Right cardiac atrium (tissue), 5 donors: ENCODE data around the gene LIN37. TPM values are rescaled to one million over a fixed set of nuclear protein-coding genes. Genes with fewer than 3 reads are reported as not detected.
"Not testable (repeated sequence)": the region's sequence is repeated elsewhere in the genome, so short reads cannot be mapped to it uniquely, and the experiment has no call there.

ENCODE experiments used
- ATAC-seq, 2 donors: fragments of 200-7000 bp; cut with Tn5 transposase; one replicate each; pipeline versions ENCODE4 v1.8.0 to v1.9.1; 2020; ENCODE audit warnings: moderate library complexity in 2 of 2, mild to moderate bottlenecking in 1 of 2
- DNase-seq, 3 donors: peaks; one replicate each; pipeline ENCODE4 v3.0.0-alpha.2; 2020
- H3K27ac ChIP-seq: one replicate; pipeline ENCODE4 v1.5.1; 2013; ENCODE audit warnings: mild to moderate bottlenecking, low read length, control low read depth, moderate library complexity
- H3K27me3 ChIP-seq: one replicate; pipeline ENCODE4 v1.6.1; 2013; ENCODE audit not compliant: control insufficient read depth, insufficient read depth
- H3K4me1 ChIP-seq: one replicate; pipeline ENCODE4 v1.6.1; 2013; ENCODE audit warnings: low read length; ENCODE audit not compliant: control insufficient read depth, insufficient read depth
- H3K4me3 ChIP-seq: one replicate; pipeline ENCODE4 v1.5.1; 2013; ENCODE audit warnings: low read length, control low read depth
- H3K9me3 ChIP-seq: one replicate; pipeline ENCODE4 v1.6.1; 2013; ENCODE audit warnings: low read length; ENCODE audit not compliant: control insufficient read depth
- WGBS: extraction: QIAGEN DNeasy Blood & Tissue Kit; methylation state at CpG from one replicate; pipeline ENCODE4 v1.1.7; 2013; 5-methylcytosine and 5-hydroxymethylcytosine counted together
- intact Hi-C, 4 donors: fragments of 100-400 bp; cut with DNase I; formaldehyde crosslinking; loops; one replicate each; pipeline versions ENCODE4 v1.11.0 to v1.14.0; 2022 to 2023
- polyA plus RNA-seq: library from polyadenylated mRNA; stranded (reverse); fragments of 200-250 nt; gene quantifications from one replicate; pipeline ENCODE4 v1.2.3, GENCODE V29; 2013
- total RNA-seq, 4 donors: library from RNA; stranded (reverse); fragmentation: NEBNext Ultra II Directional; extraction: Animal tissue kit (Norgen Biotek cat#: 25700); gene quantifications; one replicate each; pipeline ENCODE4 v1.2.1, GENCODE V29; 2021
- donor health status: healthy with polysubstance abuse.
- donor health status: DM: no; HTN: yes; CAD: no.
- donor health status: DM: no; HTN: no; CAD: no.
- donor health status: DM: no; HTN: yes; CAD: no; lungs with severe emphysema.
- donor health status: DM: yes; HTN: yes; CAD: no.

LIN37 gene
- total and polyA plus RNA-seq, 5 donors, result 8.2 to 17.9 (median 10.8) TPM

GRCh38 chr19:35721374-35721773, 27.0 kb upstream of the LIN37 start:
- H3K9me3 ChIP-seq, result no peaks in the 10 kb centered on the region
- no peaks in the 10 kb centered on the region for H3K27me3 ChIP-seq
- no peak overlapping the region for H3K27ac ChIP-seq
- WGBS, result 93% methylated on average over 16 of the region's 16 CpGs
- DNase-seq (peak in 1 of 3 donors; percentile 38), ATAC-seq (no peak)
- H3K4me3 ChIP-seq, result no peak overlapping the region
- intact Hi-C loops, result no loop called here
- H3K4me1 ChIP-seq, result no peaks in the 10 kb centered on the region

- ATAC-seq, result no peak
- H3K27ac ChIP-seq, result no peak overlapping the region
- H3K4me1 ChIP-seq, result no peaks in the 10 kb centered on the region
- H3K27me3 ChIP-seq, result no peaks in the 10 kb centered on the region
- no peaks in the 10 kb centered on the region for H3K9me3 ChIP-seq
- no peak overlapping the region for H3K4me3 ChIP-seq
- intact Hi-C loops, result no loop called here
- 94% methylated on average over 14 of the region's 14 CpGs for WGBS
- DNase-seq, result no peak
These were observed 25.9 kb upstream of the LIN37 start for GRCh38 chr19:35722461-35722860.

GRCh38 chr19:35722897-35723296, 25.5 kb upstream of the LIN37 start:
- H3K4me3 ChIP-seq, result no peak overlapping the region
- H3K27me3 ChIP-seq, result no peaks in the 10 kb centered on the region
- DNase-seq (peak in 1 of 3 donors; percentile 48), ATAC-seq (no peak)
- no peak overlapping the region for H3K27ac ChIP-seq
- H3K9me3 ChIP-seq, result no peaks in the 10 kb centered on the region
- 93% methylated on average over 16 of the region's 16 CpGs for WGBS
- intact Hi-C loops, result no loop called here
- no peaks in the 10 kb centered on the region for H3K4me1 ChIP-seq

GRCh38 chr19:35723671-35724070, 24.7 kb upstream of the LIN37 start:
- 93% methylated on average over 24 of the region's 24 CpGs for WGBS
- H3K27ac ChIP-seq, result no peak overlapping the region
- H3K4me1 ChIP-seq, result no peaks in the 10 kb centered on the region
- H3K27me3 ChIP-seq, result no peaks in the 10 kb centered on the region
- H3K4me3 ChIP-seq, result no peak overlapping the region
- intact Hi-C loops, result no loop called here
- no peaks in the 10 kb centered on the region for H3K9me3 ChIP-seq
- DNase-seq (peak in 2 of 3 donors; percentile 44 to 45), ATAC-seq (no peak)

- H3K4me1 ChIP-seq, H3K27me3 ChIP-seq, intact Hi-C loops, H3K9me3 ChIP-seq, DNase-seq, H3K4me3 ChIP-seq, H3K27ac ChIP-seq, ATAC-seq: not testable (repeated sequence)
- WGBS, result 93% methylated on average over 7 of the region's 7 CpGs
These were observed 24.2 kb upstream of the LIN37 start for GRCh38 chr19:35724132-35724531.

GRCh38 chr19:35724560-35724959, 23.8 kb upstream of the LIN37 start:
- Histone ChIP-seq H3K9me3 (no peaks in the 10 kb centered on the region), H3K4me1 (no peaks in the 10 kb centered on the region), H3K27ac (no peak overlapping the region), H3K4me3 (no peak overlapping the region), H3K27me3 (no peaks in the 10 kb centered on the region)
- intact Hi-C loops, result no loop called here
- peak in 2 of 3 donors; percentile 40 to 41 for DNase-seq
- 97% methylated on average over 12 of the region's 12 CpGs for WGBS
- ATAC-seq, result no peak

- Histone ChIP-seq H3K9me3 (no peaks in the 10 kb centered on the region), H3K27me3 (no peaks in the 10 kb centered on the region), H3K4me3 (no peak overlapping the region), H3K27ac (no peak overlapping the region), H3K4me1 (no peaks in the 10 kb centered on the region)
- DNase-seq (peak in 2 of 3 donors; percentile 18 to 40), ATAC-seq (no peak)
- WGBS, result 94% methylated on average over 23 of the region's 23 CpGs
- intact Hi-C loops, result no loop called here
These were observed 23.0 kb upstream of the LIN37 start for GRCh38 chr19:35725216-35725861.

- peak in 2 of 3 donors; percentile 39 to 50 for DNase-seq
- no peaks in the 10 kb centered on the region for H3K4me1 ChIP-seq
These were observed 21.1 kb upstream of the LIN37 start for GRCh38 chr19:35727053-35727955.

GRCh38 chr19:35727956-35728706, 20.2 kb upstream of the LIN37 start:
- ATAC-seq, result no peak
- Histone ChIP-seq H3K4me3 (no peak overlapping the region), H3K27me3 (no peaks in the 10 kb centered on the region), H3K27ac (no peak overlapping the region), H3K4me1 (no peaks in the 10 kb centered on the region), H3K9me3 (no peaks in the 10 kb centered on the region)
- peak in 1 of 3 donors; percentile 48 for DNase-seq
- intact Hi-C loops, result no loop called here
- 91% methylated on average over 19 of the region's 19 CpGs for WGBS

More at GRCh38 chr19:35727053-35727955, 21.1 kb upstream of the LIN37 start:
- no peak overlapping the region for H3K27ac ChIP-seq
- no peaks in the 10 kb centered on the region for H3K9me3 ChIP-seq
- 94% methylated on average over 25 of the region's 25 CpGs for WGBS
- ATAC-seq, result no peak
- no peak overlapping the region for H3K4me3 ChIP-seq
- H3K27me3 ChIP-seq, result no peaks in the 10 kb centered on the region
- intact Hi-C loops, result no loop called here

GRCh38 chr19:35729021-35729420, 19.4 kb upstream of the LIN37 start:
- intact Hi-C loops, result no loop called here
- H3K27ac ChIP-seq, result no peak overlapping the region
- H3K27me3 ChIP-seq, result no peaks in the 10 kb centered on the region
- no peak for ATAC-seq
- peak in 2 of 3 donors; percentile 29 to 33 for DNase-seq
- no peaks in the 10 kb centered on the region for H3K4me1 ChIP-seq
- H3K9me3 ChIP-seq, result no peaks in the 10 kb centered on the region
- no peak overlapping the region for H3K4me3 ChIP-seq
- WGBS, result 88% methylated on average over 18 of the region's 18 CpGs

GRCh38 chr19:35729763-35730162, 18.6 kb upstream of the LIN37 start:
- intact Hi-C loops, result no loop called here
- H3K27me3 ChIP-seq, result no peaks in the 10 kb centered on the region
- no peak overlapping the region for H3K4me3 ChIP-seq
- no peaks in the 10 kb centered on the region for H3K4me1 ChIP-seq
- 93% methylated on average over 11 of the region's 11 CpGs for WGBS
- ATAC-seq (no peak), DNase-seq (peak; percentile 10 to 39 (median 26))
- H3K9me3 ChIP-seq, result no peaks in the 10 kb centered on the region
- no peak overlapping the region for H3K27ac ChIP-seq
